Measurements from ENCODE around the gene ANKUB1.
"Not testable (repeated sequence)": the region's sequence is repeated elsewhere in the genome, so short reads cannot be mapped to it uniquely, and the experiment has no call there.

Gene ANKUB1, protein sequence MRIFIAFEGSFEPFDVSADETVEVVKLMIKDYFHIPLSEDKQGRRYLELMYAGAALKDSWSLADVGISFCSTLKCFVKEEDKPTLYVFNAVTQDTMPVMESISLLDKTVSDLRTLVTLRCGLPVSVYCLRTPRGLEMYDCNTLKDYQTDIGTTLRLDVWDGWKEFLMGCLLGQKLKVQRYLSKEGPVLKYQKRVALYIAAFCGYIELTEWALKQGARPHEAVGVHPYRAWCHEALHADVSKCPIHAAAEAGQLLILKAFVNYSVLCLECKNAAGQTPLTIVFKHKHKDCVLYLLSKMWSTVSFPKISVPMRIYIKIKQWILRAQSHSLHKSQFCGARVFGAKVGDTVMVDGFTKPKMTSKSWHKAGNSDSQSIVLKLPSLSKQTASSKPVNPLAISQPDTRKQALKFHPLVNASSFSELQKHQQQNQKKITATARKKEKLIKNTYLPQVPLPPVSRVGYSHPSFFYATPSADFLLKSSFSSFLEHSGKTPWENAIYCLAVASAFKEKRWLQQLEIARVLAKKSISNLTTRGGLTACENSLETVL

DNA sequence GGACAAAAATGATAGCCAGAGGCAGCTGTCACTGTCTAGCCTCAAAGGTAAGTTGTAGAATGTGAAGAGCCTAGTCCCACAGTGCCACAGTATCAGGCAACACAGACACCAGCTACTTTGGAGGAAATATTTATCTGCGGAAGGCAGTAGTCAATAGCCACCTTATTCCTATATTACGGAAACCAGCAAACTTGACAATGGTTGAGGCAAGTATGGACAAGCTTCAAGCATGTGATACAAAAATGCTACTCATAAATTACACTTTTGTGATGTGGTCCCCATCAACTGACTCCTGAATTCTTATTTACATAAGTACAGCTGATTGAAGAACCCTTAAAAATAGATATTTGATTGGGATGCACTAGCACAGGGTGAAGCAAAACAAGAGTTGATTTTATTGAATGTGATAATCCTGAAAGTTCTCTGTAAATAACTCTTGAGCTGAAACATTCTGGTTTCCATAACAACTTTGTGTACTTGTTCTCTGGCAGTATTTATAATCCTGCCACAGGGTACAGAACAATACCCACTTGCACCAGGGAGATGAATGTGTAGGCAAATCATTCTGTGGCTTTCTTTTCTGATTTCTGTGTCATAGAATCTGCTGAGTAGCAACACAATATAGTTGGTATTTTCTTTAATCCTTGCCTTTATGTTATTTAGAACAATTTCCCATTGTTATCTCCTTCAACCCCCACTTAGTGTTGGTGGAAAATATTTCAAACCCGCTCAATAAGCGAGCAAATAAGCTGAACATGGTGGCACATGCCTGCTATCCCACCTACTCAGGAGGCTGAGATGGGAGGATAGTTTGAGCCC is at the start of gene ANKUB1:
Gene ANKUB1 (minus strand): TSS at position 103 of the 819 bp plus-strand sequence. CDS start 188 bp downstream, outside the sequence.
- DNase-seq: no peak

DNA sequence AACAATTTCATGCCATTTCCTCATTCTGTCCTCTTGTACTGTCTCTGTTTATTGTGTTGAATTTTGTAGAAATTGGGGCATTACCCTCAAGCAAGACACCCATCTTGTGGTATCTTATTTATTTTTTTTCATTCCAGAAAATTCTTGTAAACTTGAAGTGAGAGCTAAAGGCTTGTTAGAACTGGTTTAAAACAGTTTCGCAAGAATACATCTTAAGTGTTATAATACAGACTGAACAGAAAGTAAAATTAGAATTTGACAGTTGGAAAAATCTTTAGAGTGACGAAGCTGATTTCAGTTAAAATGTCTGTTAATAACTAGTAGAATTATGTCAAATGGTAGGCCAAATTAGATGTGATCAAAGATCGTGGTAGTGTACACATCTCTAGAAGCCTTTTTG is 47.5 kb upstream of the ANKUB1 start:
- DNase-seq: no peak

DNA sequence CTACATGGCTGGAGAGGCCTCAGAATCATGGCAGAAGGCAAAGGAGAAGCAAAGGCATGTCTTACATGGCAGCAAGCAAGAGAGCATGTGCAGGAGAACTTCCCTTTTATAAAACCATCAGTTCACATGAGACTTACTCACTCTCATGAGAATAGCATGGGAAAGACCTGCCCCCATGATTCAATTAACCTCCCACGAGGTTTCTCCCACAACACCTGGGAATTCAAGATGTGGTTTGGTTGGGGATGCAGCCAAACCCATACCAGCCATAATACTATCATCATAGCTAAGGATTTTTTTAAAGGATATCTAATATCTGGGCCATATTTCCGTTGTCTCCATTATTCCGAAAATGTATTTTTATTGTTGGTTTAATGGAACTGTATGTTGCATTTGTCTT is 47.1 kb upstream of the ANKUB1 start:
- not testable (repeated sequence) for DNase-seq

DNA sequence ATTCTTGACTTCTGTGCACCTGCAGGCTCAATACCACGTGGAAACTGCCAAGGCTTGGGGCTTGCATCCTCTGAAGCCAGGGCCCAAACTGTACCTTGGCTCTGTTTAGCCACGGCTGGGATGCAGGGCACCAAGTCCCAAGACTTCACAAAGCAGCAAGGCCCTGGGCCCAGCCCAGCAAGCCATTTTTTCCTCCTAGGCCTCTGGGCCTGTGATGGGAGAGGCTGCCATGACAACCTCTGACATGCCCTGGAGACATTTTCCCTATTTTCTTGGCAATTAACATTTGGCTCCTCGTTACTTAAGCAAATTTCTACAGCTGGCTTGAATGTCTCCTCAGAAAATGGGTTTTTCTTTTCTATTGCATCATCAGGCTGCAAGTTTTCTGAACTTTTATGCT is 46.1 kb upstream of the ANKUB1 start:
- not testable (repeated sequence) for DNase-seq

DNA sequence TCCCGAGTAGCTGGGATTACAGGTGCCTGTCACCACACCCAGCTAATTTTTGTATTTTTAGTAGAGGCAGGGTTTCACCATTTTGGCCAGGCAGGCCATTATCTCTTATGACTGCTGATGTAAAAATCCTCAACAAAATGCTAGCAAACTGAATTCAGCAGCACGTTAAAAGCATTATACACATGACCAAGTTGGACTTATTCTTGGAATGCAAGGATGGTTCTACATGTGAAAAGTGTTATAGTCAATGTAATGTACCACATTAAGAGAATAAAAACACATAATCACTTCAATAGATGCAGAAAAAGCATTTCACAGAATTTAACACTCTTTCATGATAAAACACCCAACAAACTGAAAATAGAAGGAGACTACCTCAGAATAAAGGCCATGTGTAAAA is 40.9 kb upstream of the ANKUB1 start:
- DNase-seq: no peak

DNA sequence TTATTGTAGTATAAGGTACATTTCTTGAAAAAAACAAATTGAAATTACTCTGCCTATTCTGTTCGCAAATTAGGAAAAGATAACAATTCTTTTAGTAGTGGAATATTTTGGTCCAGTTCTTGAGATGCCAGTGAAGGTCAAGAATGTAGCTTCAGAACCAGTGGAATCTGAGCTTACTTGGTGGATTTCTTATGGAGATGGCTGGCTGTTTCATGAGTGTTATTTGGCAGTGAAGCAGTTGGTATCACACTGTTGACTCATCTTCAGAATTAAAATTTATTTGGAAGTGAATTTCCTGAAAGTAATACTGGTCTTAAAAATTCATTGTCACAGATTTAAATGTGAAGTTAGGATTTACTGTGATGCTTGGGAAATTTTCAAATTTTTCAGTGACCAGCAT is 39.7 kb upstream of the ANKUB1 start:
- no peak for DNase-seq

DNA sequence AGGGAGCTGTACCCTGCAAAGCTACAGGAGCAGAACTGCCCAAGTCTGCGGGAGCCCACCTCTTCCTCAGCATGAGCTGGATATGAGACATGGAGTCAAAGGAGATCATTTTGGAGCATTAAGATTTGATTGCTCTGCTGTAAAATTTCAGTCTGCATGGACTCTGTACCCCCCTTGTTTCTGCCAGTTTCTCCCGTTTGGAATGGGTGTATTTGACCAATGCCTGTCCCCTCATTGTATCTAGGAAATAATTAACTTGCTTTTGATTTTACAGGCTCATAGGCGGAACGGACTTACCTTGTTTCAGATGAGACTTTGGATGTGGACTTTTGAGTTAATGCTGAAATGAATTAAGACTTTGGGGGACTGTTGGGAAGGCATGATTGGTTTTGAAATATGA is 39.0 kb upstream of the ANKUB1 start:
- no peak for DNase-seq

DNA sequence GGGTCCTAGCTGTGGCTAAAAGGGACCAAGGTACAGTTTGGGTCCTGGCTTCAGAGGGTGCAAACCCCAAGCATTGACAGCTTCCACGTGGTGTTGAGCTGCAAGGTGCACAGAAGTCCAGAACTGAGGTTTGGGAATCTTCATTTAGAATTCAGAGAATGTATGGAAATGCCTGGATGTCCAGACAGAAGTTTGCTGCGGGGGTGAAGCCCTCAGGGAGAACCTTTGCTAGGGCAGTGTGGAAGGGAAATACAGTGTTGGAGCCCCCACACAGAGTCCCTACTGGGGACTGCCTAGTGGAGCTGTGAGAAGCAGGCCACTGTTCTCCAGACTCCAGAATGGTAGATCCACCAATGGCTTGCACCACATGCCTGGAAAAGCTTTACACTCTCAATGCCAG is 38.5 kb upstream of the ANKUB1 start:
- no peak for DNase-seq

DNA sequence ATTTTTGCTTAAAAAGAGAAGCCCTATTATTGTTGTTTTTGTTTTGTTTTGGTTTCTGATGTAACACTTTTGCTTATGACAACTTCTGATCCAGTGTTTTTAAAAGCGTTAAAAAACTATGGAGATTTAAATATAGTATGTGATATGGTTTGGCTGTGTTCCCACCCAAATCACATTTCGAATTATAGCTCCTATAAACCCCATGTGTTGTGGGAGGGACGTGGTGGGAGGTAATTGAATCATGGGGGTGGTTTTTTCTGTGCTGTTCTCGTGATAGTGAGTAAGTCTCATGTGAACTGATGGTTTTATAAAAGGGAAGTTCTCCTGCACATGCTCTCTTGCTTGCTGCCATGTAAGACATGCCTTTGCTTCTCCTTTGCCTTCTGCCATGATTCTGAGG is 37.3 kb upstream of the ANKUB1 start:
- not testable (repeated sequence) for DNase-seq

DNA sequence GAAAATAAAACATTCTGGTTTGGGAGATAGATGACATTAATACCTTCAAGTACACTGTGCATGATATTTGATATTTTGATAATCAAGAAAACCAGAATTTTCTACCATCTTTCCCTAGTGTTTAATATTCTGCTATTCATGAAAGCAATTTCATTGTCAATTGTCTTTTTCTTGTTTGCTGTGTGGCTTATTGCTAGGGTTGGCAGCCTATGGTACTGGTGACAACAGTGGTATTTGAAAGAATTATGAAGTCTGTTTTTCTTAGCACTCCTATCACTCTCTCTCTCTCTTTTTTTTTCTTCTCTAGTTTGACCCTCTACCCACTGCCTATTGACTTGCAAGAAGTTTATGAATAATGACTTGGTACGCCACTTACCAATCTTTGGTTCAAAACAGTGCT is 36.0 kb upstream of the ANKUB1 start:
- DNase-seq: no peak

DNA sequence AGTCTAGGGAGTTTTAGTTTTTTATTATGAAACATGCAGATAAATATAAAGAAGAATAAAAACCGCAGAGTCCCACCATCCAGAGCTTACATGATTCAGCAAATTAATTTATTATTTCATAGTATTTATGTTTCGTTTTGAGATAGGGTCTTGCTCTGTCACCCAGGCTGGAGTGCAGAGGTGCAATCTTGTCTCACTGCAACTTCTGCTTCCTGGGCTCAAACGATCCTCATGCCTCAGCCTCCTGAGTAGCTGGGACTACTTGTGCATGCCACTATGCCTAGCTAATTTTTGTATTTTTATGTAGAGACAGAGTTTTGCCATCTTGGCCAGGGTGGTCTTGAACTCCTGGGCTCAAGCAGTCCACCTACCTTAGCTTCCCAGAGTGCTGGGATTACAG is 34.3 kb upstream of the ANKUB1 start:
- DNase-seq: no peak

DNA sequence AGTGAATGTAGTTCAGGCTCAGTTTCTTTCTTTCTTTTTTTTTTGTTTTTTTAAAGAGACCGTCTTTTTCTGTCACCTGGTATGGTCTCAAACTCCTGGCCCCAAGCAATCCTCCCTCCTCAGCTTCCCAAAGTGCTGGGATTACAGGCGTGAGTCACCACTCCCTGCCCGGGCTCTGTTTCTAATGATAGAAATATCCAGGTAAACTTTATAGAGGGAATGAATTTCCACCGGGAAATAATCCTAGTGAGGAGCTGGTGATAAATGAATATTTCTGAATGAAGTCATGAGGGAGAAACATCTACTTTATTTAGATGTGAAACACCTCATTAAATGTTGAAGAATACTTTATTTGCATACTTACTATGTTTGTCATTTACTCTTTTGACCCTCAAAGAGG is 27.8 kb upstream of the ANKUB1 start:
- DNase-seq: peak; percentile 18

DNA sequence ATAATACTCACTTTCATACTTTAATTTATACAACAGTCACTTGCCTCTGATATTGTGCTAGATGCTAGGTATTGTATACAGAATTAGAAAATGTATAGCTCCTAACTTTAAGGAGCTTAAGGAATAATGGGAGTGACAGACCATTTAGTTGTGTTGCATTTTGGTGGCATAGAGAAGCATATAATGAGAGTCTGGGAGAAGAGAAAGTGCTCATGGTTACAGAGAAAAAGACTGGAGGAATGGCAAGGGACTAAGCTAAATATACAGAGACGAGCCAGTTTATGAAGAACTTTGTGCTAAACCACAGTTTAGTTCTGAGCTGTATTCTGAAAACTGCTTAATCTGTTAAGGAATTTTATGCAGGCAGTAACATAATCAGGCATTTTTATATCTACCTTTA is 27.1 kb upstream of the ANKUB1 start:
- no peak for DNase-seq

DNA sequence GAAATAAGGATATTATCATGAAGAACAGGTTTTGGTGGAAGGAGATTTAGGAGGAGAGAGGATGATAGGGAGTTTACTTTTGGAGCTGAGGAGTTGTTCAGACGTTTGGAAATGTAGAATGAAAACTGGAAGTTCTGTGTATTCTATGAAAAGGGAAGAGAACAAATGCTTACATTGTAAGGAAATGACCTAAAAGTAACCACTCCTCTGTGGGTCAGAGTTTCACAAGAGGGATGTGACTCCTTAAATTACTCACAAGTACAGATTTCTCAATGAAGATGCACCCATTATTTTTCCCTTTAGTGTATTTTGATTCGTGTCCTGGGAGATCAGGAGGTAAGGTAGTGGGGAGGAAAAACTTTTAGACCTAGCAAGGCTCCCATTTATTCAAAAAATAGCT is 24.6 kb upstream of the ANKUB1 start:
- DNase-seq: no peak

DNA sequence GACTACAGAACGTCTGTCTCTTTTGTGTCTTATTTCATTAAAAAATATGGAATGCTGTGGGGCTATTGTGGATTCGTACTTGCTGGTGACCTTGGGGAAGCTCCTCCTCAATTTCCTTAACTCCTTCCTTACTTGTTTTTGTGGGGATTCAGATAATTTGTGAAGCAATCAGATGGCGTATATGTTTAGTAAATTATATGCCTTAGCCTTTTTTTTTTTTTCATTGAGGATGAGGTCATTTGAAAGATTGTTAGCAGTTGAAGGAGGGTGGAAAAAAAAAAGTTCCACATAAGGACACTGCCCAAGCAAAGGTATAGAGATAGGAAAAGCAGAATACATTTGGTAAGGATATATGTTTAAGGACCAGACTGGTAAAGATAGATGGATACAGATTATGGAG is 24.0 kb upstream of the ANKUB1 start:
- no peak for DNase-seq

DNA sequence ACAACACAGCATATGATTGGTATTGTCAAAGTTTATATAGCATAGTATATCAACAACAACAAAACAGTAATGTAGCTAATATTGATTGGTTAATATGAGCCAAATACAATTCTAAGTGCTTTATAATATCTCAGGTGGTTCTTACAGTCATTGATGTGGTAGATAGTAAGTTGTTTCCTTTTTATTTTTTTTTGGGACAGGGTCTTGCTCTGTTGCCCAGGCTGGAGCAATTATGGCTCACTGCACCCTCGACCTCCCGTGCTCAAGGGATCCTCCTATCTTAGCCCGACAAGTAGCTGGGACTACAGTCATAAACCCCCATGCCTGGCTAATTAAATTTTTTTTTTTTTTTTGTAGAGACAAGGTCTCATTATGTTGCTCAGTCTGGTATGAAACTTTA is 23.4 kb upstream of the ANKUB1 start:
- no peak for DNase-seq

DNA sequence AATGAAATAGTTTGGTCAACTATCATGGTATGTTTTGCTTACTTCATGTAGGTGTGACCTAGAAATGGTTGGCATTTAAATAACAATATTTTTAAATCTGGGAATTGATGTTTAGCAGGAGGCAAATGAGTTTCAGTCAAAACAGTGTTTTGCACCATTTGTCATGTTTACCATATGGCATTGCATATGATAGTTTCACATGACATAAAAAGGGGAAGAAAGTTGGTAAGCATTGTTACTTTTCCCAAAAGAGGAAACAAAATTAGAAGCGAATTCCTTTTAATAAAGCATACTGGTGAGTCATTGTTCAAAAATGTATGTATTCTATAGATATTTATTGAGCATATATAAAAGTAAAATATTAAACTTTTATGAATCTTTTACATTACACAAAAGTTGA is 23.0 kb upstream of the ANKUB1 start:
- no peak for DNase-seq

DNA sequence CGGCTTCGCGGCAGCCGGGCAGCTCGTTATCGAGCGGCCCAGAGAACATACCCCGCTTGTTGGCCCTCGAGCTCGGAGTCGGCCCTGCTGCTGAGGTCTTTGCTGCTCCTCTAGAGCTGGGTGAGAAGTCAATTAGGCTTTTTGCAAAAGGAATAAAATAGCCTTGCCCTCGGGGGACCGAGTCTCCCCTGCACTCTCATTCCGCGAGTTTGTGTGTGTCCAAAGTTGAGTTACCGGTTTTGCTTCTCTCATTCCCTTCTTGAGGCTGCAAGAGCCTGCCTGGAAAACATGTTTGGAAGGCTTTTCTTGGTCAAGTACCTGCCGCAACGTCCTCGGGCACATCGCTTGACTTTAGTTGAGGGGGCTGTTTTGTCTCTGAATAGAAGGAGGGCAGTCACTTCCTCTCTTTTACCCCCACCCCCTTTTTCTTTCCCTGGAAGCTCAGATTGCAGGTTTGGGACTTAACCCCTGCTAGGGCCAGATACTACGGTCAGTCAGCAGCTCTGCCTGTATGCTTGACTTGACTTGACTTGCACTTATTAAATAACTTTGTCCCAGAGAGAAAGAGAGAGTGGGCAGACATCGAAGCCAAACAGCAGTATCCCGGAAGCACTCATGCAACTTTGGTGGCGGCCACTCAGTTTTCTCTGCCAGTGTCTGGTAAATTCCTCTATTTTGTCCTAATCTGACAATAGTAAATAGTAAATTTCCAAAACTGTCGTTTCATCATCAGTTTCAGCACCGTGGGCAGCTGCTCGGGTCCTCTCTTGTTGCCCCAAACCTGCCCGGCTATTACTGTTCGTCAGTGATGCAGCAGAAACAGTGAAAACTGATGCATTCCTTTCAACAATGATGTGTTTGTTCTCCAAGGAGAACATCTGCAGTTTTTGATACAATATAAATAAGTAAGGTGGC is 21.3 kb upstream of the ANKUB1 start:
- peak; percentile 30 for DNase-seq

DNA sequence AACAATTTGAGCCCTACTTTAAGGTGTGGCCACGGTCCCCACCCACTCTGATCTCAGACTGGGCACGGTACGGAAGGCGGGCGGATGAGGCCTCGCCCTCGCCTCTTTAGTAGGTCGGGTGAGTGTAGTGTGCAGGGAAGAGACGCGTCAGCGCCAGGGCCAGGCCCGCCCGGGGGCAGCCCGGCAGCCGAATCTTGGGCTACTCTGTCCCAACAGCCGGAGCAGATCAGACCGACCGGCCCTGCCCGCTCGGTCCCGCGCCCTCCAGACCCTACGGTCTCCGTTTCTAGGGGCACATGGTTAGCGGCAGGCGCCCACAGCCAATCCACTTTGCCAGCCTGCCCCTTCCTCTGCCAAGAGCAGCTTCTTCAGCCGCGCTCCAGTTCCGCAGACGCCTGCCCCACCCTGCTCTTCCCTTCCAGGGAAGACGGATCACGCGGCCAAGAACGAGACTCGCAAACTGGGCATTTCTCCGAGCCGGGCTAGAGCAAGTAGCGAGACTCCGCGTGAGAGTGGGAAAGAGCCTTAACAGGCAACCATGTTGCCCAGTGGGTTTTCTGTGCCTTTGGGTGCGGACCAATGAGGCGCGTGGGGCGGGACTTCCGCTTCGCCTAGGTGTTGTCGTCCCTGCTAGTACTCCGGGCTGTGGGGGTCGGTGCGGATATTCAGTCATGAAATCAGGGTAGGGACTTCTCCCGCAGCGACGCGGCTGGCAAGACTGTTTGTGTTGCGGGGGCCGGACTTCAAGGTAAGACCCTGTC is 20.4 kb upstream of the ANKUB1 start, which contains the start of gene RNF13:
Gene RNF13 (plus strand): TSS at position 610 of the 761 bp plus-strand sequence. CDS start 32,812 bp downstream, outside the sequence.
- peak; percentile 93 for DNase-seq

DNA sequence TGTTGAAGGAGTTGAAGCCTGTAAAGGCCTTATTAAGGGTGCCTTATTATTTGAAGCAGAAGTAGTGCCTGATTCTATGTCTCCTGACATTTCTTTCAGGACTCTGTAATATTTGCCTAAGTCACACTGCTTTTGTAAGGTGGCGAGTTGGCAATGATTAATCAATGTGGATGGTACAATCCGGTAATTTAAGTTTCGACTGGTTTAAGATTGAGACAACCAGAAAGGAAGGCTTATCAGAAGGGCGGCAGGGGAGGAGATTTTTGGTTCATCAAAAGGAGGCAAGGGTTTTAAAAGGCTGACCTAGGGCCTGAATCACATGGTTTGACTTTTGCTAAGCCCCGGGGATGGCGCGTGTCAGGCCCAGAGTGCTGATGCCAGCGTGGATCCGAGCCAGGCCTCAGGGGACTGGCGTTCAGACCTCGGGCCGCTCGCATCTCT is 19.8 kb upstream of the ANKUB1 start:
- no peak for DNase-seq

DNA sequence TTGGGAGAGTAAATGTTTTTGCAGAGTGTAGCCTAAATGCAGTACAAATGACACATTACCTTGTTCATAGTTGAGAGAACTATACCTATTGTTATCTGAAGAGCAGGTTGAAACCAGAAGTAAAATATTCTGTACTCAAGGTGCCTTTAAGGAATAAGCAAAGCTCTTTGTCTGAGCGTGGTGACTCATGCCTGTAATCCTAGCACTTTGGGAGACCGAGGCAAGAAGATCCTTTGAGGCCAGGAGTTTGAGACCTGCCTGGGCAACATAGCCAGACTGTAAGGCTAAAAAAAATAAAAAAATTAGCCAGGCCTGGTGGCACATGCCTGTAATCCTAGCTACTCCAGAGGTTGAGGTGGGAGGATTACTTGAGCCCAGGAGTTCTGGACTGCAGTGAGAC is 18.5 kb upstream of the ANKUB1 start:
- DNase-seq: no peak

DNA sequence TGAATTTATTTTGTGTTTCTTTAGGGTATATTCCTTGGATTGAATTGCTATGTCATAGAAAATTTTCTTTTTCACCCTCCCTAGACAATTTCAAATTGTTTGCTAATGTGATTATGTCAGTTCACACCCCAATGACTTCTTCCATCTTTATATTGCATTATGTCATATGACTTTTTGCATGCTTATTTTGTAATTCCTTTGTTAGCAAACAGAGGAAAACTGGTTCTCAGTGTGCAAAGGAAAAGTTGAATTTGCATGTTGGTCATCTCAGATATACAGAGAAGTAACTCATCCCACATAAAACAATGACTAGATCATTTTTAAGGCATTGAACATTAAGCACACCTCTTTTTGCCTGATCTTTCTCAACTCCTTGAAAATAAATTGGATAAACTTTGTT is 17.3 kb upstream of the ANKUB1 start:
- DNase-seq: no peak

All from fibroblast of skin of right biceps (primary cell).